HUES64 (cell line): ENCODE results near the gene TSPAN1.

Source experiments
- H3K27ac ChIP-seq: 2 replicates; pipeline ENCODE4 v1.7.0; 2013; ENCODE audit warnings: low read depth, low read length, inconsistent platforms
- H3K27me3 ChIP-seq: 2 replicates; pipeline ENCODE4 v1.6.1; 2013; ENCODE audit warnings: mild to moderate bottlenecking, low read length; ENCODE audit not compliant: insufficient read depth
- H3K36me3 ChIP-seq: 2 replicates; pipeline ENCODE4 v1.6.1; 2013; ENCODE audit warnings: mild to moderate bottlenecking, low read length; ENCODE audit not compliant: insufficient read depth
- H3K4me1 ChIP-seq: 2 replicates; pipeline ENCODE4 v1.6.1; 2013; ENCODE audit warnings: mild to moderate bottlenecking, low read length, moderate library complexity; ENCODE audit not compliant: insufficient read depth
- H3K4me3 ChIP-seq: 2 replicates; pipeline ENCODE4 v1.5.1; 2013; ENCODE audit warnings: mild to moderate bottlenecking, low read length, moderate library complexity
- H3K9ac ChIP-seq: 2 replicates; pipeline ENCODE4 v1.6.1; 2013; ENCODE audit warnings: mild to moderate bottlenecking, low read depth, low read length
- H3K9me3 ChIP-seq: 2 replicates; pipeline ENCODE4 v1.6.1; 2013; ENCODE audit warnings: low read depth, low read length; ENCODE audit not compliant: insufficient read depth
- WGBS: fragments of 150-250, 120-280 bp; methylation state at CpG from one replicate; pipeline ENCODE4 v1.1.7; 2013; ENCODE audit warnings: missing lambda C conversion rate; 5-methylcytosine and 5-hydroxymethylcytosine counted together

TSPAN1 gene

GRCh38 chr1:46191033-46191701 is 16.3 kb downstream of the TSPAN1 start:
- peaks cover 66% of the 10 kb centered on the region for H3K36me3 ChIP-seq
- no peaks in the 10 kb centered on the region for H3K9me3 ChIP-seq
- no peaks in the 10 kb centered on the region for H3K4me1 ChIP-seq
- H3K27me3 ChIP-seq = no peaks in the 10 kb centered on the region
- 93% methylated on average over 8 of the region's 9 CpGs for WGBS
- H3K9ac ChIP-seq = no peak overlapping the region
- no peak overlapping the region for H3K4me3 ChIP-seq
- no peak overlapping the region for H3K27ac ChIP-seq

DNA sequence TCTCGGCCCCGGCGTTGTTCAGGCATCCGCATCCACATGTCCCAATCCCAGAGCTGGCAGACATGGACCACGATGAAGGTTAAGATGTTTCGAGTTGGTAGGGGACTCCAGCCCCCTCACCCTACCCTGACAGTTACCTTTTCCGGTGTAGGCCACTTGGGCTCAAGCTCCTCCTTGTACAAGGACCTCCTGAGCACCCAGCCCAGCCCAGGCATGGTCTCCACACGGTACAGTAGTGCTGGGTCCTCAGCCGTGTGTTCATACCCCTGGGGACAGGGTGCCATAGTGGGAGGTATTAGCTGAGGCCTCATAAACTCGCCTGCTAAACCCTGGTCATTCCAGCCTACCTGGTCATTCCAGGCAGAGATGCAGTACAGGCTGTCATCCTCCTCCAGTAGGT is 17.3 kb downstream of the TSPAN1 start:
- WGBS = 95% methylated on average over 10 of the region's 10 CpGs
- H3K36me3 ChIP-seq = peaks cover 66% of the 10 kb centered on the region
- H3K4me1 ChIP-seq = no peaks in the 10 kb centered on the region
- no peak overlapping the region for H3K27ac ChIP-seq
- H3K9ac ChIP-seq = no peak overlapping the region
- H3K4me3 ChIP-seq = no peak overlapping the region
- H3K9me3 ChIP-seq = no peaks in the 10 kb centered on the region
- H3K27me3 ChIP-seq = no peaks in the 10 kb centered on the region

DNA sequence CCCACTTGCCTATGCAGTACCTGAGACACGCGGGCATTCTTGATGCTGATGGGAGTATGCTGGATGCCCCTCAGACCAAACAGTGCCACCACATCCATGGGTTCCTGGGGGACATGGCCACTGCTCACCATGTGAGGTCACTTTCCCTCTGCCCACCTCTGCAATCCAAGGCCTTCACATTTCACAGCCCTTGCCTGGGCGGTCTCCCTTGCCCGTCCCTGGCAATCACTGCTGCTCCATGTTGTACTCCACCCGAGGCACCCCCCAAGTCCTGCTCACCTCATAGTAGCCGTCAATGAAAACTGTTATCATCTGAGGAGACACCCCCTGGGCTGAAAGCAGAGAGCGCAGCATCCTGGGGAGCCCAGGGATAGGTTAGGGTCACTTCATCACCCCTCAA is 18.4 kb downstream of the TSPAN1 start:
- 0 out of 2 replicates have a peak, but pooled peaks cover 3% of the 10 kb centered on the region for H3K4me1 ChIP-seq
- H3K9ac ChIP-seq = no peak overlapping the region
- 96% methylated on average over 7 of the region's 7 CpGs for WGBS
- no peak overlapping the region for H3K27ac ChIP-seq
- H3K4me3 ChIP-seq = no peak overlapping the region
- no peaks in the 10 kb centered on the region for H3K27me3 ChIP-seq
- no peaks in the 10 kb centered on the region for H3K9me3 ChIP-seq
- H3K36me3 ChIP-seq = peaks cover 58% of the 10 kb centered on the region

DNA sequence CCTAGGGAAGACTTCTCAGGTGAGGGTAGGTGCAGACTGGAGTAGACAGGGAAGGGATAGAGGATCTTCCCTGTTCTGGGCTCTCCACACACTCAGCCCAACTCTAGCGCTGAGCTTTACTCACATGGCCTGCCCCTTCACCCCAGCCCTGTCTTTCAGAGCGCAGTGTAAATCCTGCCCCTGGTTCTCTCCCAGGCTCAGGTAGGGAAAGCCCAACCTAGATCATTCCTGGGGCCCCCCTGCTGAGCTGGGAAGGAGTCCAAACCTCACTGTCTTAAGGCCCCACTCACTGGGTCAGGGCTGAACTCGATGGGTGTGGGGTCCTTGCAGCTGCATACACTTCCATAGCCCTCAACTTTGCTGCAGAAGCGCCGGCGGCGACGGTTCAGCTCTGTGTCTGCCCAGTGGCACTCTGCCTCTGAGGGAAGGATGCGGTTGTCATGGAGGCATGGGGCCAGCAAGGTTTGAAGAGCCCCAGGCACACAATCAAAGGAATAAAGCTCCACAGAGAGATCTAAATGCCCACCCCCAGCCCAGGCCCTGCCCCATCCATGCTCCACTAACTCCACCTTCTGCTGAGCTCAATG is 19.2 kb downstream of the TSPAN1 start:
- H3K36me3 ChIP-seq = peaks cover 54% of the 10 kb centered on the region
- no peaks in the 10 kb centered on the region for H3K9me3 ChIP-seq
- no peaks in the 10 kb centered on the region for H3K27me3 ChIP-seq
- H3K4me3 ChIP-seq = no peak overlapping the region
- 86% methylated on average over 9 of the region's 9 CpGs for WGBS
- 0 out of 2 replicates have a peak, but pooled peaks cover 3% of the 10 kb centered on the region for H3K4me1 ChIP-seq
- H3K27ac ChIP-seq = no peak overlapping the region
- no peak overlapping the region for H3K9ac ChIP-seq

GRCh38 chr1:46194641-46195193 is 19.8 kb downstream of the TSPAN1 start:
- no peak overlapping the region for H3K4me3 ChIP-seq
- 88% methylated on average over 5 of the region's 5 CpGs for WGBS
- H3K9ac ChIP-seq = no peak overlapping the region
- no peak overlapping the region for H3K27ac ChIP-seq
- peaks cover 48% of the 10 kb centered on the region for H3K36me3 ChIP-seq
- no peaks in the 10 kb centered on the region for H3K9me3 ChIP-seq
- peaks cover 9% of the 10 kb centered on the region; the same call in 1 of the 2 replicates for H3K4me1 ChIP-seq
- H3K27me3 ChIP-seq = no peaks in the 10 kb centered on the region

GRCh38 chr1:46196609-46197008 is 21.7 kb downstream of the TSPAN1 start:
- Histone ChIP-seq H3K27ac (no peak overlapping the region), H3K4me3 (no peak overlapping the region), H3K9ac (no peak overlapping the region), H3K4me1 (peaks cover 10% of the 10 kb centered on the region; the same call in 1 of the 2 replicates), H3K36me3 (peaks cover 32% of the 10 kb centered on the region), H3K9me3 (no peaks in the 10 kb centered on the region), H3K27me3 (no peaks in the 10 kb centered on the region)
- 93% methylated on average over 9 of the region's 9 CpGs for WGBS

DNA sequence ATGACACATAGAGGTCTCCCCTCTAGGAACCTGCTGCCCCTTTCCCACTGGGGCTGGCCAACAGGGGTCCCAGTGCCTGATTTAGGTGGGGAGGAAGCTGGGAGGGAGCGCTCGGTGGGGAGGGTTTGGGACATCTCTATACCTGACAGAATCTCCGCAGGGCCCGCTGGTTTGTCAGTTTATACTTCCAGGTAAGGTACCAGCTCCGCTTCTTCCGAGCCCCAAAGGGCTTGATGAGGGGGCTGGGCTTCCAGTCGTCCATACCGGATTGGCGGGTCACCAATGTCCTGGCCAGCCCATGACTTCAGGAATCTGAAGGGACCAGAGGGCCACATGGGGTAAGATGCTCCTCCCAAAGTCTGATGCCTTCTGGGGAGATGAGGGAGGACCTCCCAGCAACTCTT is 22.7 kb downstream of the TSPAN1 start:
- H3K27ac ChIP-seq = no peak overlapping the region
- peak overlapping the region; percentile 97 for H3K4me3 ChIP-seq
- H3K27me3 ChIP-seq = no peaks in the 10 kb centered on the region
- H3K9me3 ChIP-seq = no peaks in the 10 kb centered on the region
- 69% methylated on average over 9 of the region's 9 CpGs for WGBS
- peaks cover 25% of the 10 kb centered on the region for H3K36me3 ChIP-seq
- peaks cover 10% of the 10 kb centered on the region; the same call in 1 of the 2 replicates for H3K4me1 ChIP-seq
- peak overlapping the region; percentile 87 for H3K9ac ChIP-seq

- Histone ChIP-seq H3K4me3 (peak within 1 kb of the TSS; percentile 97), H3K36me3 (peaks cover 19% of the 10 kb centered on the region), H3K4me1 (peaks cover 10% of the 10 kb centered on the region; the same call in 1 of the 2 replicates), H3K27me3 (no peaks in the 10 kb centered on the region), H3K9me3 (no peaks in the 10 kb centered on the region), H3K9ac (peak within 1 kb of the TSS; percentile 88), H3K27ac (peak within 1 kb of the TSS; percentile 76)
- 1% methylated on average over 67 of the region's 67 CpGs for WGBS
Observed at GRCh38 chr1:46197964-46198811, 23.3 kb downstream of the TSPAN1 start, which contains the start of gene POMGNT1. TSS of gene POMGNT1 (minus strand) at chr1:46198434. CDS start at chr1:46197821, 613 bp downstream.

GRCh38 chr1:46199233-46199749 is 24.4 kb downstream of the TSPAN1 start:
- Histone ChIP-seq H3K9ac (no peak overlapping the region), H3K27ac (no peak overlapping the region), H3K36me3 (peaks cover 14% of the 10 kb centered on the region), H3K4me1 (peaks cover 13% of the 10 kb centered on the region), H3K4me3 (no peak overlapping the region), H3K9me3 (no peaks in the 10 kb centered on the region), H3K27me3 (no peaks in the 10 kb centered on the region)
- 93% methylated on average over 3 of the region's 3 CpGs for WGBS

DNA sequence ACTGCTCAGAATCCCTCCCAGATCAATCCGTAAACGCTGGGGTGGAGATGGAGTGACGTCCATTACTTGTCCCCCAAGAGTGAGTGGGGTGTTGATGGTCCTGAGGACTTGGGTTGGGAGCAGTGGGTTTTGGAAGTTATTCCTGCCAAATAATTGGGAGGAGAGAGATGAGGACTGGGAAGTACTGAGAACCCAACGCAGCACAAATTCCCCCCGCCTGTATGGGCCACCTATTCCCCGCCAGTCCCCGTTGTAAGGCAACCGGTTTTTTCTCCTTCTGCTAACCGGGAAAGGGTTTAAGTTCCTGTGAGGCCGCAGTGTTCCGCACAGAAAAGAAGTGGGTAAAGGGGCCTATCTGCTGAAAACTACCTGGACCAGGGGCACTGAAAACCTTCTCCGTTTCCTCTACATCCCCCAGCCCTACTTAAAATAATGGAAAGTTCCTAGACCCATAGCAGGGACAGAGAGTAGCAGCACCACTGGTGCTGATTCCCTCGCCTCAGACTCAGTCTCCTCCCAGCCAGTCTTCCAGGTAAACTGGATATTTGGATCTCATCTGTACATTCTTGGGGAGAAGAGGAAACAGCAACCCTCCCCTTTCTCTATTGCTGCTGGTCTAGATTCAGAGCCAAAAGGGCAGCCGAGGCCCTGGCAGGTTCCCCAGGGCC is 29.0 kb downstream of the TSPAN1 start:
- Histone ChIP-seq H3K4me3 (peak overlapping the region; percentile 85), H3K36me3 (no peaks in the 10 kb centered on the region), H3K27me3 (no peaks in the 10 kb centered on the region), H3K9me3 (no peaks in the 10 kb centered on the region), H3K4me1 (peaks cover 14% of the 10 kb centered on the region), H3K9ac (peak overlapping the region; percentile 67), H3K27ac (no peak overlapping the region)
- 13% methylated on average over 13 of the region's 14 CpGs for WGBS
